ENCODE results near the gene MVB12B.

Gene MVB12B

GRCh38 chr9:126423142-126423915 is 96.7 kb downstream of the MVB12B start:
- in situ Hi-C loops (cut with MboI; ENCODE audit: low sequenced_read_pairs): no loop called here

DNA sequence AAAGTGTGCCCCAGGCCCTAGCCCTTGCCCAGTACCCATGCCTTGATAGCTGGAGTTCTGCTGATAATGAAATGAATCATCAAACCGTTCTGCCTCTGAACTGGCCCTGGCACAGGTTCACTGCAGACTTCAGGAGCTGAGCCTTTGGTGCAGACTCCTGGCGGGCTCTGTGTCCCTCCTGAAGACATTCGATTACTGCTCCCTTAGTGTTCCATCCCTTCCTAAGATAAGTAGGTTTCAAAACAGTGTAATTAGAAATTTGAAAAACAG is 97.2 kb downstream of the MVB12B start:
- in situ Hi-C loops (cut with MboI; ENCODE audit: low sequenced_read_pairs): no loop called here

GRCh38 chr9:126424511-126424910 is 97.9 kb downstream of the MVB12B start:
- in situ Hi-C loops (cut with MboI; ENCODE audit: low sequenced_read_pairs): no loop called here

DNA sequence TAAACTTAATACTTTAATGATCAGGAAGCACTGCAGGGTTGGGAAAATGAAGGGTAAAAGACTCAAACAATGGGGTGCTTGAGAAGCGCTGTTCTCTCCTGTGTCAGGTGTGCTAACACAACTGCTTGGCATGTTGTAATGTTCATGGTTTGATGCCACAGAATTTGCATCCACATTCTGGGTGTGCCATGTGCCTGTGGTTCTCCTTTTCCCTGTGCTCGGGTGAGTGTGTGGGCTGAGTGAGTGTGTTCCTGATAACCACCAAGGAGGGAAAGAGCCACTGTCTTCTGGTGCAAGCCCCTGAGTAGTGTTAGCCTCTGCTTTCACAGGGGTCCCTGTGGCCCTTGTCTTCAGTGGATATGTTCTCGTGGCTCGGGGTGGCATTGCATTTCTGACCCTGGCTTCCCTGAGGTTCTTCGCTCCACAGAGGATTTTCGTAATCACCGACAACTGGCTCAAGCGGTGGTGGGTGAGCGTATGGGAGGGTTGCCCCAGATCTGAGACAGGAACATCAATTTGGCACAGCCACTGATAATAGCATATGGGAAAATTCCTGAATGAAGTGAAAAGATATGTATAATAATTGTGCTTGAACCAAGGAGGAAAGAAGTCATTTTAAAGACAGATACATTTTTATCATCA is 102.0 kb downstream of the MVB12B start:
- in situ Hi-C loops (cut with MboI; ENCODE audit: low sequenced_read_pairs): no loop called here

GRCh38 chr9:126429190-126429589 is 102.6 kb downstream of the MVB12B start:
- in situ Hi-C loops (cut with MboI; ENCODE audit: low sequenced_read_pairs): no loop called here

DNA sequence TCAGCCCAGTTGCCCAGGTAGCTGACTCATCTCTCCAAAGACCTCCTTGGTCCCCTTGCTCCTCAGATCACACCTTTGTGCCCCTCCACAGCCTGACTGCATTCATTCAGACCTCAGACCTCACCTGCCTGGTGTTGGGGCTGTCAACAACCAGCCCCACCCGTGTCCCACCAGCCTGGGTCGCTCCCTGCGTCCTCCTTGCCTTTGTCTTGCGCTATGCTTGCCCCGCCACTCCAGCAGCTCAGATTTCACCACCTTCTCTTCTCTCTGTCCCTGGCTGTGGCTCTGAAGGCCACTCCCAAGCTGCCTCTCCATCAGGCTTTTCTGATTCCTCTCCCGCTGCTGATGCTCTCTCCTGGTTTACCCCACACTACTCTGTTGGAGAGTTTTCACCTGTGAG is 103.5 kb downstream of the MVB12B start:
- in situ Hi-C loops (cut with MboI; ENCODE audit: low sequenced_read_pairs): no loop called here

- in situ Hi-C loops (cut with MboI; ENCODE audit: low sequenced_read_pairs): no loop called here
These were observed 104.6 kb downstream of the MVB12B start for GRCh38 chr9:126431077-126431742.

- in situ Hi-C loops (cut with MboI; ENCODE audit: low sequenced_read_pairs): no loop called here
These were observed 106.0 kb downstream of the MVB12B start for GRCh38 chr9:126432659-126433058.

DNA sequence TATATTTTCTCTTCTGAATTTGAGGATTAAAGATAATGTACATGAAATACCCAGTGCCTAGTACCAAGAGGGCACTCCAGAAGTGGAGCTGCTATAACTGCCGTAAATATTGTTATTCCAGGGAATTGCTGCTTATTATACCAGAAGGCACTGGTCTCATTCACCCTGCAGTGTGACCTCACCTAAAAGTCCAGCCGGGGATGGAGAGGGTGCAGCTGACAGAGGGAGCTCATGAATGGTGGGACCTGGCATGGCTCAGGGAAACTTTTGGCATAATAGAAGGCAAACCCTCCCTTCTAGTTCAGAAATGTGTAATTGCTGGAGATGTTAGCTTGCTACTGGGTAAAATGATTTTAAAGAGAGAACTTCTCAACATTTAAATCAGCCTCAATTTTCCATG is 108.5 kb downstream of the MVB12B start:
- in situ Hi-C loops (cut with MboI; ENCODE audit: low sequenced_read_pairs): no loop called here

DNA sequence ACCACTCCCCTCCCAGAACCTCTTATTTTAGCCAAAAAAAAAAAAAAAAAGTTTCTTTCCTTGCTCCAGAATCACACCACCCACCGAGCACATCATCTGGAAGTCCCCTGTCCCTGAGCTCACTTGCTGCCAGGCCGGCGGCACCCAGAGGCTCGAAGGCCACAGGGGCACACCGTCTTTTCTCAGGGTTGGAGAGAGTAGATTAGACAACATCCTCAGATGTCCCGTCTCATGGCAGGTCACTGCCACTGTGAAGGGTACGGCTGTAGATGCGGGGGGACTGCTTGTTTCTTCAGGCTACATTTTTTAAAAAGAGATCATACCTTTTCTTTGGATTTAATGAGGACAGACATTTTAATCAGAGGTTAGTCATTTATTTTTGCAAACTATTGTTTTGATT is 109.0 kb downstream of the MVB12B start:
- in situ Hi-C loops (cut with MboI; ENCODE audit: low sequenced_read_pairs): no loop called here

DNA sequence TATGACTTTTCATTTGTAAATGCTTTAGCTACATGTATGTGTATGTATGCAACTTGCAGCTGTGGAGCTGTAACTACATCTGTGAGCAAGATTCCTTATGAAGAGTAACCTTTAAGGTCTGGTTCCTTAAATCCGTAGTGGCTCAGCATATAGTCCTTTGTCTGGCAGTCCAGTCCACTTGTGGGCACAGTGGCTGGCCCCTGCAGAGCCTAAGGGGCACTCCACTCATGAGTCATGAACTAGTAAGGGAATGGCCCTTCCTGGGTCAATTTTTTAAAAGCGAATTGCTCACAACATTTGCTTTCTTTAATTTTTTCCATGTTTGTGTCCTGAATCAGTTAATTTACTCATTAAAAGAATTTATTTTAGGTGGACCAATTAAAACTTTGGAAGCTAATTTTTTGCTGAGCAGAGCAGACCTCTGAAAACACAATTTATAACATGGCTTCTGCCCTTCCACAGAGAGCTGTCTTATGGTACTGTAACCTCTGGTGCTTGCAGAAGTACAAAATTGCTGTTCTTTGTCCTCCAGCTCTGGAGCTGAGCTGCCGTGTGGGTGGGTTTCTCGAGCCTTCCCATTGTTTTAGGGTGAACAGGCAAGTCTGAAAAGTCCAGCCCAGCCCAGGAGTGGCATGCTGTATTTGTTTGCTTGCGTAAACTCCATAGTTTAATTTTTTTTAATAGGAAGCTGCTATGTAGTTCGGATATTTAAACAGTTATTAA is 110.1 kb downstream of the MVB12B start:
- in situ Hi-C loops (cut with MboI; ENCODE audit: low sequenced_read_pairs): no loop called here

DNA sequence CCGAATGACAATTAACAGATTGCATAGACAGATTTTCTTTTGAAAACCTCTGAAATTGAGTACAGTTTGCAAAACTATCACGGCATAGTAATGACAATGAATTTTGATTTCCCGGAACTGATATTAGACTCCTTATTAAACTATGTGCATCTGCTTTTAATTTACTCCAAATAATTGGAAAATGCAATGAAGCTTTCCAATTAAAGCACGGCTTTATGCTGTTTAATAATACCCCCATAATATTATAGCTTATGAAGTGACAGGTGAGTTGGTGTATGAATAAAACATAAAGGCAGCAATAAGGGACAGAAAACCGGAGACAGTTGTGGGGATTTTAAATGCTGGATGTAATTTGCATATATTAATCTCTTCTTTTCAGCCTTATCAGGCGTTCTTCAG is 110.6 kb downstream of the MVB12B start:
- in situ Hi-C loops (cut with MboI; ENCODE audit: low sequenced_read_pairs): no loop called here

DNA sequence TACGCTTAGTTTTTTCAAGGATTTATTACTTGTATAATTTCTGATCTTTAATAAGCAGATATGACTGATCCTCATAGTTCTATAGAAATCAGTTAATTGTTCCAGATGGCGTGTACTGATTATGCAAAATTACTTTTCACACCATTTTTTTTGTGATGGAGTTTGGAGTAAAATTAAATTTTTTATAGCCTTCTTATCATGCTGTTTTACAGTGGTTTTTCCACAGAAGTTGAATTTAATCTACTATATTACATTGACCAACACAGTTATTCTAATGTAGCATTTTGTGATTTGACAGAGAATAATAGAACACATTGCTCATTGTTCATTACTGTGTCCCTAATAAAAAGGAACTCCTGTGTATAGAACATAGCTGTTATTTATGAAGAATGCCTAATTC is 111.1 kb downstream of the MVB12B start:
- in situ Hi-C loops (cut with MboI; ENCODE audit: low sequenced_read_pairs): no loop called here

- in situ Hi-C loops (cut with MboI; ENCODE audit: low sequenced_read_pairs): no loop called here
These were observed 112.2 kb downstream of the MVB12B start for GRCh38 chr9:126438741-126439401.

DNA sequence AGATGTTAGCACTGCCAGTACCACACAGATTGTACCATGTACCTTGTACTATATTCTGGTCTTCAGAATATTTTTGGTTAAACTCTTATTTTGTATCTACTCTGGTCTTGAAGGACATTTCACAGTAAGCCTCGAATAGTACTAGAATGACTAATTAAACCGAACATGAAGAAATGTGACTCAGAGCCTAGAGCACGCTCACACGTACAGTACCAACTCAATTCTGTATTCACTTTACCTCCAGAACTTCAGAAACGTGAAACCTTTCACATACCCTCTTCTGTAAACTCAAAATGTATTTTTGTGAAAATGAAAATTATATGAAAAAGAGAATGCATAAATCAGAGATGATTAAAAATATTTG is 112.8 kb downstream of the MVB12B start:
- in situ Hi-C loops (cut with MboI; ENCODE audit: low sequenced_read_pairs): no loop called here

DNA sequence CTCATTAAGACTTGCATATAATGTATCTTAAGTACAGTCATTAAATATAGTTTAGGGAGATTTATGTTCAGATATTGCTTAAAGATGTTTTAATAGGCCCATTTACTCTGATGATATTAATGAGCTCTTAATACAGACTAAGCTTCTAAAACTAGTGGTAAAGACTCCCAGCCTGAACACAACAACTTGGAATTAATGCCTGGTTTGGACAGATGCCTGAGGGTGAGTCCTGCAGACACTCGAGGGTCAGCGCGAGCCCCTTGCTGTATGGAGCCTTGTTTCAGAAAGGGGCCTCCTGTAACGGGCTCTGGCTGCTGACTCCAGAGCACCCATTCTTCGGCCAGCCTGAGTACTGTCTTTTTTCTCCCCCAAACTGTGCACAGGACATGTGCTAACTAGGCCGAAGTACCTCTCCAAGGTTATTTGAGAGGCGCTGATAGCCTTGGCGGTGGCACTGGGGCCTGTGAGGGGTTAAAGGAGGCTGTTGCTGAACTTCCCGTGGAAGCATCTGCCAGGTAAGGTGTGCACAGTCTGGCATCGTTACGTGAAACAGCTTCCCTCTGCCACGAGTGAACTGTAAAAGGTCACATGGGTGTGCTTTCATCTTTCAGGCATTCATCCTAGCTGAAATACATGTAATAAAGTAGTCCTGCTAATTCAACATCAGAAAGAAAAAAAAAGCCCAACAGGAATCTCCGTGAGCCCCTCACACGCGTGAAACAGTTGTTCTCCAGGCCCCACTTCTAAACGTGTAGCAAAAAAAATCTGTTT is 113.4 kb downstream of the MVB12B start:
- in situ Hi-C loops (cut with MboI; ENCODE audit: low sequenced_read_pairs): no loop called here

GRCh38 chr9:126440940-126441339 is 114.3 kb downstream of the MVB12B start:
- in situ Hi-C loops (cut with MboI; ENCODE audit: low sequenced_read_pairs): no loop called here

DNA sequence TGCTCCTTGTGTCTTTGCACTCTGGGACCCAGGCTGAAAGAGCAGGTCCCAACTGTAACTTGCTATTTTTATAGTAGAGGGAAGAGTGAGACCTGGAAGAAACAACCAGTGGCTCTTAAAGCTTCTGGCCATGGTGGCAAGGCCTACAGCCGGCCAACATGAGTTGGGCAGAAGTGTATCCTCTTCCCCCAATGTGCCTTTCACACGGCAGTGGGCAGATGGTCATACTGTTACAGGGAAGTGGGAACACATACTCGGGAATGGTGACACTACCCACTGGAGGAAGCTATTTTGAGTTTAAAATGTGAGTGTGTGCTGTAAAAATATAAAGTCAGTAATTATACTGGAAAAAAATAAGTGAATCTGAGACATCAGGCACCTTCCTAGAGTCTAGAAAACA is 116.0 kb downstream of the MVB12B start:
- in situ Hi-C loops (cut with MboI; ENCODE audit: low sequenced_read_pairs): no loop called here

DNA sequence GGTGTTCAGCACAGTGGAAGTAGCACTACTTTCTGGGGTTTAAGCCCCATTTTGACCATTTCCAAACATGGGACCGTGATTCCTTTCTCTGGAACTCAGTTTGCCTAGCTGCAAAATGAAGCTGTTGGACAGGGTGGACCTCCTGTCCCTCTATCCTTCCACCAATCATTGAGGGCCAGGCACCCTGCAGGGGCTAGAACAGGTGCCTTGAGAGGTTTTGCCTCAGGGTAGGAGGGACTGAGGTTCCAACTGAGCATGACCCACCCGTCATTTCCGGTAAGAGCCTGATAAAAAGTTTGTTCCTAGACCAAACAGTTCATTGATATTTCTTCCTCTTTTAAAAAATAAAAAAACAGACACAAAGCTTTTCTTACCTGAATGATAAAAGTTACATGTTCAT is 116.5 kb downstream of the MVB12B start:
- in situ Hi-C loops (cut with MboI; ENCODE audit: low sequenced_read_pairs): no loop called here

DNA sequence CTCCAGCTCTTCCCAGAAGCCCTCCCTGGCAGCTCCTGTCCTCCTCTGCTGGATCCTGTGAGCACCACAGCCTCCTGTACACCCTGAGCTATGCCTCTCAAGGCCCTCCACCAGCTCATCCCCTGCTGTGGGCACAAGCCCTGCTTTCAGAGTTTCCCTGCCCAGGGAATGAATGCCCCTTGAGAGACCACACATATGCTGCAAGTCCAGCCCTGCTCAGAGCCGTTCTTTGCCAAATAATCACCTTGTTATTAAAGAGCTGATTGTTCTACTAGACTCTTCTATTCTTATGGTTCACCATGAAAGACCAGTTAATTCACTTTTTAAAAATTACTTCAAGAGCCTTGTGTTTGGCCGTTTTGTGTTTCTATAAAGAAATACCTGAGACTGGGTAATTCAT is 121.5 kb downstream of the MVB12B start:
- in situ Hi-C loops (cut with MboI; ENCODE audit: low sequenced_read_pairs): no loop called here

Measured in hTERT RPE-1 (cell line).